GM19351 (cell line): ENCODE data around the gene STYXL1.

Experiments
- ATAC-seq: cut with Tn5 transposase; IDR thresholded peaks from one replicate; pipeline ENCODE4 v1.9.1; 2021; ENCODE audit warnings: mild to moderate bottlenecking, moderate library complexity; ENCODE audit not compliant: unreplicated experiment

The STYXL1 gene

GRCh38 chr7:75995052-75995471 lies 52.7 kb downstream of the STYXL1 start:
- ATAC-seq = no peak

GRCh38 chr7:75994388-75995051 lies 53.3 kb downstream of the STYXL1 start, which contains the start of gene TMEM120A:
Gene TMEM120A, minus strand, starts transcription at chr7:75994595. Its CDS starts 25 bp downstream, at chr7:75994570.
- peak; percentile 97 for ATAC-seq

GRCh38 chr7:75993689-75994387 lies 54.0 kb downstream of the STYXL1 start:
- peak; percentile 12 for ATAC-seq

- ATAC-seq = no peak
These were observed 55.6 kb downstream of the STYXL1 start for GRCh38 chr7:75992083-75992755.

GRCh38 chr7:75991531-75992082 lies 56.2 kb downstream of the STYXL1 start:
- no peak for ATAC-seq

- no peak for ATAC-seq
These were observed 58.1 kb downstream of the STYXL1 start for GRCh38 chr7:75989500-75990388.

GRCh38 chr7:75988568-75989499 lies 59.0 kb downstream of the STYXL1 start:
- ATAC-seq = no peak

- no peak for ATAC-seq
These were observed 59.8 kb downstream of the STYXL1 start for GRCh38 chr7:75987805-75988567.

- ATAC-seq = no peak
These were observed 60.6 kb downstream of the STYXL1 start for GRCh38 chr7:75987026-75987804.

- no peak for ATAC-seq
These were observed 61.5 kb downstream of the STYXL1 start for GRCh38 chr7:75986147-75986781.

- no peak for ATAC-seq
These were observed 62.2 kb downstream of the STYXL1 start for GRCh38 chr7:75985518-75986146.

GRCh38 chr7:75985009-75985517 lies 62.7 kb downstream of the STYXL1 start:
- ATAC-seq = no peak

- ATAC-seq = no peak
These were observed 63.4 kb downstream of the STYXL1 start for GRCh38 chr7:75984130-75985008.

GRCh38 chr7:75983471-75984129 lies 64.2 kb downstream of the STYXL1 start:
- no peak for ATAC-seq

GRCh38 chr7:75982306-75983064 lies 65.3 kb downstream of the STYXL1 start:
- ATAC-seq = no peak
